ENCODE results near the gene ZNF668. TPM values are rescaled to one million over a fixed set of nuclear protein-coding genes. Genes with fewer than 3 reads are reported as not detected.

The ZNF668 gene
- total and polyA plus RNA-seq, 2 of the 13 experiments (the other 11 are each of a cell fraction or from before 2014, with no cell fraction given), result 3.8 to 9.8 TPM

DNA sequence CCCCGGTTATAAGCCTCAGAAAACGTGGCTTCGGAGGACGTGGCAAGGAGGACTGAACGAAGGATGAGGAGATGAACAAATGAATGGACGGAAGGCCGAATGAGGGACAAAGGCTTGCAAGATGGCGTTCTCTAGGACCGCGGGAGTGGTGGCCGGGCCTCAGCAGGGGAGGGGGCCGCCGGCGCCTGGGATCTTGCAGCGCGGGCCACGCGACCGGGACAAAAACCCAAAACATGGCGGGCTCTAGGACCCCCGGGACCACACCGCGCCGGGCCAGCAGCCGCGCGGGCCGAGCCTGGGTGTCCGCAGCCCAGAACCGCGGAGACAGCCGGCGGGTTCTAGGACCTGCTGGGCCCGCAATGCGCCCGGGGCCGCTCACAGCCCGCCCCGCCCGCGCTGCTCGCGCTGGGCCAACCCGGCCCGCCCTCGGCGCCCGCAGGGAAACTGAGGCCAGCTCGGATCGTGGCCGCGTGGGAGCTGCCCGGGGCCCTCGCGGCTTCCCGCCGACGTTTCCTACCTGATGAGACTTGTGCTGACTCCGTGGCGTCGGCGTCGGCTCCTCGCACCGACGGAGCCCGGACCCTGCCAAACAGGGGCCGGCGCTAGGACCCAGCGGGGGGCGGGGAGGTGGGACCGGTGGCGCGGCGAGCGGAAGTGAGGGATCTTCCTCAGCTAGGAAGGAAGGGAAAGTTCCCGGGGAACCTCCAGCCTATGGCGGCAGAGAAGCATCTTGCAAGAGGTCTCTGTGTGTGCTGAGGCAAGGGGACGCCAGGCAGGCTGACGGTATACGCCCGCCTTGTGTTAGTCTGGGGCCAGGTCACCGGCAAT, 684 bp downstream of the ZNF668 start (continued):
- peak; percentile 71 for TF ChIP-seq PRDM15 (CRISPR knock-in tag; IDR thresholded peaks at IDR 0.05)
- TF ChIP-seq ZFP82 (CRISPR knock-in tag; IDR thresholded peaks at IDR 0.05; ENCODE audit: borderline replicate concordance), result no peak
- TF ChIP-seq SOX5 (CRISPR knock-in tag; IDR thresholded peaks at IDR 0.05; ENCODE audit: borderline replicate concordance), result no peak; the same call in 1 of the 2 replicates
- no peak for TF ChIP-seq CEBPG (CRISPR knock-in tag; IDR thresholded peaks at IDR 0.05)
- peak; percentile 29; the same call in 1 of the 2 replicates for TF ChIP-seq FOXO1 (CRISPR knock-in tag; IDR thresholded peaks at IDR 0.05)
- TF ChIP-seq ZNF546 (CRISPR knock-in tag; conservative IDR thresholded peaks at IDR 0.05), result peak; percentile 85
- TF ChIP-seq AGO1 (IDR thresholded peaks at IDR 0.05; ENCODE audit: low read depth, low read length, poor library complexity, severe bottlenecking), result no peak
- peak; percentile 91 for TF ChIP-seq ZNF451 (CRISPR knock-in tag; IDR thresholded peaks at IDR 0.05)
- TF ChIP-seq ZNF513 (CRISPR knock-in tag; conservative IDR thresholded peaks at IDR 0.05), result peak; percentile 90; the same call in 1 of the 2 replicates
- no peak for TF ChIP-seq PAWR (CRISPR knock-in tag; IDR thresholded peaks at IDR 0.05; ENCODE audit: borderline replicate concordance)
- peak; percentile 17; the same call in 1 of the 2 replicates for TF ChIP-seq MXD3 (CRISPR knock-in tag; IDR thresholded peaks at IDR 0.05)
- TF ChIP-seq MIXL1 (CRISPR knock-in tag; IDR thresholded peaks at IDR 0.05), result peak; percentile 25; the same call in 1 of the 2 replicates
- TF ChIP-seq KMT2B (CRISPR knock-in tag; IDR thresholded peaks at IDR 0.05), result no peak; the same call in 1 of the 2 replicates
- TF ChIP-seq SRSF4 (IDR thresholded peaks at IDR 0.05; ENCODE audit: low read depth, low read length, poor library complexity, severe bottlenecking), result no peak
- no peak; the same call in 1 of the 2 replicates for TF ChIP-seq CBX5 (CRISPR knock-in tag; IDR thresholded peaks at IDR 0.05; ENCODE audit: borderline replicate concordance)
- 0 out of 2 replicates have a peak, but pooled peaks have one; percentile 65 for TF ChIP-seq ETS1 (CRISPR knock-in tag; IDR thresholded peaks at IDR 0.05)
- TF ChIP-seq THAP9 (CRISPR knock-in tag; IDR thresholded peaks at IDR 0.05; ENCODE audit: borderline replicate concordance), result no peak; the same call in 1 of the 2 replicates
- no peak for TF ChIP-seq CREBL2 (CRISPR knock-in tag; IDR thresholded peaks at IDR 0.05; ENCODE audit: borderline replicate concordance)
- peak; percentile 93 for TF ChIP-seq ZNF24 (IDR thresholded peaks at IDR 0.05)

Measured in HepG2 (cell line).